Panc1 (cell line): ENCODE results near the gene PSMB4. TPM values are rescaled to one million over a fixed set of nuclear protein-coding genes. Genes with fewer than 3 reads are reported as not detected.

Experiments
- ATAC-seq: fragments of 200-7000 bp; cut with Tn5 transposase; 2 replicates; pipeline ENCODE4 v1.9.1; 2020; ENCODE audit warnings: mild to moderate bottlenecking, moderate library complexity
- BruUV-seq: library from RNA; stranded (reverse); fragments of 400-500 nt; replicated peaks from 2 replicates; lab custom pipeline; 2021; lab: Mats Ljungman, UMichigan
- CTCF ChIA-PET: fragments of 300-600 bp; sonication (Branson Sonifier 250); formaldehyde crosslinking; loops from one replicate; lab custom pipeline; 2022; ENCODE audit warnings: antibody characterized with exemption; lab: Charles Lee
- POLR2A ChIA-PET: fragments of 300-600 bp; sonication (Branson Sonifier 250); formaldehyde crosslinking; loops from one replicate; lab custom pipeline; 2022; ENCODE audit warnings: antibody characterized with exemption; lab: Charles Lee
- DNase-seq: peaks from one replicate; pipeline ENCODE4 v3.0.0-alpha.2; 2010; ENCODE audit warnings: low read depth, low spot score
- H3K27ac ChIP-seq: 2 replicates; pipeline ENCODE4 v1.5.1; 2011; ENCODE audit warnings: mild to moderate bottlenecking, low read length, inconsistent platforms
- H3K27me3 ChIP-seq: fragments of 200-500 bp; sonication (Bioruptor generic); 2 replicates; pipeline ENCODE4 v1.6.0; 2014; ENCODE audit warnings: low read length, inconsistent platforms; ENCODE audit not compliant: control insufficient read depth, insufficient read depth
- H3K36me3 ChIP-seq: fragments of 200-500 bp; sonication (Bioruptor generic); 2 replicates; pipeline ENCODE4 v1.5.1; 2014; ENCODE audit warnings: inconsistent platforms, mild to moderate bottlenecking, low read length, moderate library complexity; ENCODE audit not compliant: control insufficient read depth, insufficient read depth
- H3K4me1 ChIP-seq: 2 replicates; pipeline ENCODE4 v1.5.1; 2011; ENCODE audit warnings: inconsistent platforms, mild to moderate bottlenecking, low read length, moderate library complexity; ENCODE audit not compliant: control insufficient read depth, insufficient read depth
- H3K4me3 ChIP-seq, 2 experiments: 2 replicates each; pipeline ENCODE4 v1.5.1; 2011 to 2012; ENCODE audit warnings: low read depth in 2 of 2, low read length in 2 of 2, mild to moderate bottlenecking in 2 of 2, inconsistent platforms in 1 of 2, moderate library complexity in 1 of 2
- H3K9me3 ChIP-seq: fragments of 200-500 bp; sonication (Bioruptor generic); 2 replicates; pipeline ENCODE4 v1.5.1; 2014; ENCODE audit warnings: low read depth, mild to moderate bottlenecking, inconsistent platforms, low read length, moderate library complexity; ENCODE audit not compliant: control insufficient read depth, insufficient read depth
- CTCF ChIP-seq: fragments of 450-650 bp; IDR thresholded peaks from 2 replicates; pipeline ENCODE4 v1.5.1; 2017; ENCODE audit warnings: mild to moderate bottlenecking
- POLR2AphosphoS5 ChIP-seq: IDR thresholded peaks from 2 replicates; pipeline ENCODE4 v1.6.1; 2012; ENCODE audit warnings: mild to moderate bottlenecking, low read depth, low read length, moderate library complexity
- SIN3A ChIP-seq: IDR thresholded peaks from 2 replicates; pipeline ENCODE4 v1.6.1; 2012; ENCODE audit warnings: low read depth, mild to moderate bottlenecking, low read length, moderate library complexity, borderline replicate concordance; ENCODE audit not compliant: insufficient read depth
- TCF7L2 ChIP-seq: IDR thresholded peaks from 2 replicates; pipeline ENCODE4 v1.6.1; 2011; ENCODE audit warnings: mild to moderate bottlenecking, low read depth, low read length, inconsistent platforms
- in situ Hi-C: cut with HindIII; loops from 2 replicates; pipeline ENCODE4 v1.10.0; 2016; ENCODE audit warnings: low sequenced_read_pairs, low pct_unique_long_range_greater_than_20kb
- intact Hi-C: fragments of 100-400 bp; cut with micrococcal nuclease; formaldehyde crosslinking; loops from one replicate; pipeline ENCODE4 v1.10.0; 2022; ENCODE audit not compliant: unreplicated experiment
- total RNA-seq: library from RNA; stranded (reverse); gene quantifications from one replicate; pipeline ENCODE4 v1.2.1, GENCODE V29; 2021; ENCODE audit not compliant: unreplicated experiment
- TF ChIP-seq, protein P1 (sequence below), 2 experiments: IDR thresholded peaks; 2 replicates each; pipeline ENCODE4 v1.6.1; 2011 to 2012; ENCODE audit warnings: low read depth in 2 of 2, control low read depth in 1 of 2, low read length in 1 of 2, mild to moderate bottlenecking in 1 of 2, moderate library complexity in 1 of 2; ENCODE audit not compliant: insufficient read depth in 1 of 2

PSMB4 gene
- total RNA-seq, 1 experiment from 2014 or later: 412 TPM

GRCh38 chr1:151403612-151404011 is 4.2 kb downstream of the PSMB4 start:
- ChIA-PET CTCF (no interaction called here), POLR2A (interaction anchor here (0.6 kb wide), 1 partner anchor 275 kb away, joined by 3 read pairs; no protein-coding TSS in a partner anchor)
- ATAC-seq (no peak), DNase-seq (no peak)
- in situ Hi-C loops: no loop called here
- intact Hi-C loops: no loop called here
- Histone ChIP-seq H3K27ac (no peak overlapping the region), H3K9me3 (no peaks in the 10 kb centered on the region), H3K36me3 (peaks cover 36% of the 10 kb centered on the region), H3K27me3 (no peaks in the 10 kb centered on the region), H3K4me1 (peaks cover 16% of the 10 kb centered on the region), H3K4me3 (no peak overlapping the region)
- BruUV-seq: TSS peak; percentile 68
- TF ChIP-seq SIN3A (no peak), CTCF (no peak), TCF7L2 (no peak), POLR2AphosphoS5 (no peak; the same call in 1 of the 2 replicates)
- TF ChIP-seq, protein P1, sequence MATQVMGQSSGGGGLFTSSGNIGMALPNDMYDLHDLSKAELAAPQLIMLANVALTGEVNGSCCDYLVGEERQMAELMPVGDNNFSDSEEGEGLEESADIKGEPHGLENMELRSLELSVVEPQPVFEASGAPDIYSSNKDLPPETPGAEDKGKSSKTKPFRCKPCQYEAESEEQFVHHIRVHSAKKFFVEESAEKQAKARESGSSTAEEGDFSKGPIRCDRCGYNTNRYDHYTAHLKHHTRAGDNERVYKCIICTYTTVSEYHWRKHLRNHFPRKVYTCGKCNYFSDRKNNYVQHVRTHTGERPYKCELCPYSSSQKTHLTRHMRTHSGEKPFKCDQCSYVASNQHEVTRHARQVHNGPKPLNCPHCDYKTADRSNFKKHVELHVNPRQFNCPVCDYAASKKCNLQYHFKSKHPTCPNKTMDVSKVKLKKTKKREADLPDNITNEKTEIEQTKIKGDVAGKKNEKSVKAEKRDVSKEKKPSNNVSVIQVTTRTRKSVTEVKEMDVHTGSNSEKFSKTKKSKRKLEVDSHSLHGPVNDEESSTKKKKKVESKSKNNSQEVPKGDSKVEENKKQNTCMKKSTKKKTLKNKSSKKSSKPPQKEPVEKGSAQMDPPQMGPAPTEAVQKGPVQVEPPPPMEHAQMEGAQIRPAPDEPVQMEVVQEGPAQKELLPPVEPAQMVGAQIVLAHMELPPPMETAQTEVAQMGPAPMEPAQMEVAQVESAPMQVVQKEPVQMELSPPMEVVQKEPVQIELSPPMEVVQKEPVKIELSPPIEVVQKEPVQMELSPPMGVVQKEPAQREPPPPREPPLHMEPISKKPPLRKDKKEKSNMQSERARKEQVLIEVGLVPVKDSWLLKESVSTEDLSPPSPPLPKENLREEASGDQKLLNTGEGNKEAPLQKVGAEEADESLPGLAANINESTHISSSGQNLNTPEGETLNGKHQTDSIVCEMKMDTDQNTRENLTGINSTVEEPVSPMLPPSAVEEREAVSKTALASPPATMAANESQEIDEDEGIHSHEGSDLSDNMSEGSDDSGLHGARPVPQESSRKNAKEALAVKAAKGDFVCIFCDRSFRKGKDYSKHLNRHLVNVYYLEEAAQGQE (IDR thresholded peaks at IDR 0.05; ENCODE audit: insufficient read depth in 1 of 2, low read depth in 2 of 2, low read length in 1 of 2): no peak

GRCh38 chr1:151405187-151405951 is 6.0 kb downstream of the PSMB4 start:
- POLR2A ChIA-PET: interaction anchor here (0.6 kb wide), 1 partner anchor 438 kb away, joined by 3 read pairs; no protein-coding TSS in a partner anchor
- TF ChIP-seq SIN3A (no peak), POLR2AphosphoS5 (no peak), CTCF (no peak), TCF7L2 (no peak)
- TF ChIP-seq, protein P1 (IDR thresholded peaks at IDR 0.05; ENCODE audit: insufficient read depth in 1 of 2, low read depth in 2 of 2, low read length in 1 of 2): no peak
- CTCF ChIA-PET: no interaction called here
- ATAC-seq (peak; percentile 8; the same call in 1 of the 2 replicates), DNase-seq (no peak)
- no peak overlapping the region for H3K27ac ChIP-seq
- H3K4me1 ChIP-seq: peaks cover 14% of the 10 kb centered on the region
- H3K4me3 ChIP-seq: no peak overlapping the region
- H3K9me3 ChIP-seq: no peaks in the 10 kb centered on the region
- in situ Hi-C loops (no loop called here), intact Hi-C loops (no loop called here)
- H3K36me3 ChIP-seq: peaks cover 40% of the 10 kb centered on the region
- BruUV-seq: no TSS peak
- no peaks in the 10 kb centered on the region for H3K27me3 ChIP-seq
